ENCODE measurements around the gene MAPKAP1. TPM values are rescaled to one million over a fixed set of nuclear protein-coding genes. Genes with fewer than 3 reads are reported as not detected.

MAPKAP1 gene
- total and polyA plus RNA-seq, 2 of the 13 experiments (the other 11 are each of a cell fraction or from before 2014, with no cell fraction given) = 45.0 to 64.3 TPM

- ChIA-PET CTCF (ENCODE audit: low intra/inter-chr PET ratio, low total read pairs) (no interaction called here), POLR2A (no interaction called here)
- no peaks in the 10 kb centered on the region for H3K79me2 ChIP-seq (ENCODE audit: insufficient read depth, low read length)
- no peak overlapping the region for H3K4me2 ChIP-seq (ENCODE audit: low read depth, low read length)
- no peaks in the 10 kb centered on the region for H4K20me1 ChIP-seq (ENCODE audit: insufficient read depth, low read length)
- no peaks in the 10 kb centered on the region for H3K36me3 ChIP-seq (replicated peaks in 1 of 2; ENCODE audit: control insufficient read depth in 1 of 2, insufficient read depth in 2 of 2, low read length in 2 of 2)
- no peak for TF ChIP-seq NFYB (CRISPR knock-in tag; IDR thresholded peaks at IDR 0.05)
- no peak for TF ChIP-seq KDM3A (CRISPR knock-in tag; IDR thresholded peaks at IDR 0.05; ENCODE audit: low read depth)
- no peak for TF ChIP-seq KAT2B (IDR thresholded peaks at IDR 0.05; ENCODE audit: borderline replicate concordance, low read depth, low read length)
- TF ChIP-seq NBN (conservative IDR thresholded peaks at IDR 0.05) = no peak
- no peak for TF ChIP-seq ZNF292 (CRISPR knock-in tag; IDR thresholded peaks at IDR 0.05; ENCODE audit: borderline replicate concordance, low read depth)
- no peak for TF ChIP-seq NONO (IDR thresholded peaks at IDR 0.05)
- TF ChIP-seq NONO (CRISPR knock-in tag; conservative IDR thresholded peaks at IDR 0.05) = no peak
- no peak for TF ChIP-seq ZNF138 (CRISPR knock-in tag; IDR thresholded peaks at IDR 0.05; ENCODE audit: low read depth)
- no peak for TF ChIP-seq ATRX (CRISPR knock-in tag; IDR thresholded peaks at IDR 0.05; ENCODE audit: borderline replicate concordance)
- TF ChIP-seq MAF1 (CRISPR knock-in tag; IDR thresholded peaks at IDR 0.05; ENCODE audit: borderline replicate concordance) = no peak
- TF ChIP-seq, protein P1, sequence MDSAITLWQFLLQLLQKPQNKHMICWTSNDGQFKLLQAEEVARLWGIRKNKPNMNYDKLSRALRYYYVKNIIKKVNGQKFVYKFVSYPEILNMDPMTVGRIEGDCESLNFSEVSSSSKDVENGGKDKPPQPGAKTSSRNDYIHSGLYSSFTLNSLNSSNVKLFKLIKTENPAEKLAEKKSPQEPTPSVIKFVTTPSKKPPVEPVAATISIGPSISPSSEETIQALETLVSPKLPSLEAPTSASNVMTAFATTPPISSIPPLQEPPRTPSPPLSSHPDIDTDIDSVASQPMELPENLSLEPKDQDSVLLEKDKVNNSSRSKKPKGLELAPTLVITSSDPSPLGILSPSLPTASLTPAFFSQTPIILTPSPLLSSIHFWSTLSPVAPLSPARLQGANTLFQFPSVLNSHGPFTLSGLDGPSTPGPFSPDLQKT (CRISPR knock-in tag; IDR thresholded peaks at IDR 0.05; ENCODE audit: borderline replicate concordance) = no peak
- no peak for TF ChIP-seq PBX2 (CRISPR knock-in tag; IDR thresholded peaks at IDR 0.05)
- FAIRE-seq (no peak), ATAC-seq (no peak; the same call in 2 of the 3 replicates), DNase-seq (ENCODE audit: low spot score) (no peak)
- in situ Hi-C loops (cut with HindIII; ENCODE audit: extremely low pct_ligation_motif_present, low pct_unique_long_range_greater_than_20kb) (no loop called here), intact Hi-C loops (cut with micrococcal nuclease; ENCODE audit: unreplicated experiment) (no loop called here)
- H3K9me3 ChIP-seq (ENCODE audit: low read length) = no peaks in the 10 kb centered on the region
- no TSS peak for BruUV-seq (replicated peaks)
- peak overlapping the region; percentile 8 for H3K27ac ChIP-seq (ENCODE audit: extremely low read length, insufficient read depth, low read length)
- WGBS (ENCODE audit: low lambda C conversion rate) = 94% methylated on average over 12 of the region's 12 CpGs
- no peak overlapping the region for H3K4me3 ChIP-seq (replicated peaks in 1 of 3; ENCODE audit: insufficient read depth in 1 of 3, low read depth in 2 of 3, low read length in 3 of 3)
- H2AFZ ChIP-seq (ENCODE audit: low read length) = no peak overlapping the region
- H3K4me1 ChIP-seq (ENCODE audit: insufficient read depth, low read length) = peaks cover 26% of the 10 kb centered on the region
- H3K27me3 ChIP-seq (ENCODE audit: control insufficient read depth in 1 of 2, insufficient read depth in 2 of 2, low read length in 2 of 2) = no peaks in the 10 kb centered on the region
- no peak overlapping the region for H3K9ac ChIP-seq (ENCODE audit: insufficient read depth, low read depth, low read length)
Observed at GRCh38 chr9:125493881-125494652, 212.9 kb downstream of the MAPKAP1 start.

All from HepG2 (cell line).